Measurements from ENCODE around the gene HDAC2. TPM values are rescaled to one million over a fixed set of nuclear protein-coding genes. Genes with fewer than 3 reads are reported as not detected.
"Not testable (repeated sequence)": the region's sequence is repeated elsewhere in the genome, so short reads cannot be mapped to it uniquely, and the experiment has no call there.

HDAC2 gene
- total RNA-seq, 1 donor from 2014 or later = 125 TPM

- no peak for DNase-seq (ENCODE audit: extremely low read depth, low read depth, low spot score)
Measured at GRCh38 chr6:113976806-113977205, 5.9 kb upstream of the HDAC2 start.

DNA sequence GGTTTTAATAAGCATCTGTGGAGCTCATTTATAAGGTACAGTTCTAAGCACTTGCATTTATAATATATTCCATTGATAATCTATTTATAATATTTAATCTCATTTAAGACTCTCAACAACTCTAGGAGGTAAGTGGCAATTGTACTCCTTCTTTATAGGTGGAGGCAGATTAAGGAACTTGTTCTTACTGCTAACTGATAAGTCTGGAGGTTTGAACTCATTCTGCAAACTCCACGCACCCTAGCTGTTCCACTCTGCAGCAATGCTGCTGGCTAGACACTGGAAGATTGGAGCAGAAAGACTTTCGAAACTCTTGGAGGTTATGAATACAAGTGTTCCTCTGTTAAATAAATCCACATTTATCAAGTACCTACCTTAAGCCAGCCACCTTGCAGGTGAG lies 793 bp upstream of the HDAC2 start:
- no peak for DNase-seq (ENCODE audit: extremely low read depth, low read depth, low spot score)

GRCh38 chr6:113969888-113970804 lies 802 bp downstream of the HDAC2 start:
- DNase-seq (ENCODE audit: extremely low read depth, low read depth, low spot score) = no peak

GRCh38 chr6:113968472-113968871 lies 2.5 kb downstream of the HDAC2 start:
- DNase-seq (ENCODE audit: extremely low read depth, low read depth, low spot score) = no peak

DNA sequence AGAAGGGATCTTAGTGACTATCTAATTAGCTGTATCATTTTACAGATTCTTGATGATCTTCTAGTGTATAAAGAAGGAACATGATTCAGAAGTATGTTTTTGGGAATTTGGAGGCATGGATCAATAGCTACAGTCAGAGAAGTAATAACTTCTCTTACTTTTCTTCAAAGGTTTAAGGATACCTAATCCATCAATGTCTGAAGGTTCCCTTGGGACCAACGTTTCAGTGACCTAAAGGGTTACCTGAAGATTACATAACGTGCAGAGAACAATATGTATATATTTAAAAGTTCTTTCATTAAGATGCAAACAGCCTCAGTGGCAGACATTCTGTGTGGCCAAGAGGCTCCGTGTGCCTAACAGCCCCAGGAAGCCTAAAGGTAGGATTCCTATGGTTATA lies 3.2 kb downstream of the HDAC2 start:
- no peak for DNase-seq (ENCODE audit: extremely low read depth, low read depth, low spot score)

- DNase-seq (ENCODE audit: extremely low read depth, low read depth, low spot score) = no peak
Measured at GRCh38 chr6:113960795-113961194, 10.2 kb downstream of the HDAC2 start.

DNA sequence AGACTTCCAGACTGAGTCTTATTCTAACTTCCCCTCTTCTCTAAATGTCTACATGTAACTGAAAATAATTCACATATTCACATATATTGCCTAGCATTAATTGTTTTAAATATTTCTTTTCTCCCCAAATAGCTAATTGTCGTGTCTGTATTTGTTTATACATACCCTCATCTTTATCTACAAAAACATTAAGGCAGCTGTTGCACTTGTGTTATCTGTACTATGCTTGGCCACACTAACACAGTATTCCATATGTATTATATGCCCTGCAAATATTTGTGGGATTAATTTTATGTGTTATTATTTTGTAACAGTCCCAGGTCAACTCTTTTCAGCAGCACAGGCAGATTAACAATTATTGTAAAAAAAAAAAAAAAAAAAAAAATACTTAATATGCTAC lies 11.7 kb downstream of the HDAC2 start:
- no peak for DNase-seq (ENCODE audit: extremely low read depth, low read depth, low spot score)

DNA sequence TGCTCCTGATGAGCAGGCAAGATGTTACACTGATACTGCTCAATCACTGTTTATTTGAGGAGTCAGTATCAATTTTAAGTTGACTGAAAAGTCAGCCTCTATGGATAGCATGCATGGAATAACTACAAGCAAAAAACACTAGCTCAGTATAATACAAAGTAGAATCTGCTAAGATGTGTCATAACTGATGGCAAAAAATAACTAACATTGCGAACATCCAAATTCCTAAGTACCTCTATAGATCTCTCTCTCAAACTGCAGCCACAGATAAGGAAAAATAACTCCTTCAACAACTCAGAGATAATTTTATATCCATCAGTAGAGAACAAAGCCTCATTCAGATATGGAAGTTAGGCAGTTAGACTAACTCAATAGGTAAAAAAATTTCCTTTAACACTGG lies 16.3 kb downstream of the HDAC2 start:
- no peak for DNase-seq (ENCODE audit: extremely low read depth, low read depth, low spot score)

DNA sequence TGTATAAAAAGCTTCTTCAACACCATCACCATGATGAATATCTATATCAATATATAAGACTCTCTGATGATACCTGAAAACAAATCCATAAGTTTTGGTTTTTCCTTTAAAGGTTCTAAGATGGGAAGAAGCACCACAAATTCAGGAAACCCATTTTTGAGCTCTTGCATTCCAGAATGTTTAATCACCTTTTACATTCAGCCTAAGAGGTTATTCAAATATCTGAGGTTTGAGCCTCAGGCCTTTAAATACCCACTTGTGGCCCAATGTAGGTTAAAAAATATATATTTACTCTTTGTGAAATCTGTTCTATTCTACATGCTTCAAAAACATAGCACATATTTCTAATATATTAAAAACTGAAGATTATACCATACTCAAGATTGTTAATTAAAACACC lies 17.6 kb downstream of the HDAC2 start:
- DNase-seq (ENCODE audit: extremely low read depth, low read depth, low spot score) = no peak

- no peak for DNase-seq (ENCODE audit: extremely low read depth, low read depth, low spot score)
Measured at GRCh38 chr6:113949499-113949898, 21.4 kb downstream of the HDAC2 start.

GRCh38 chr6:113944701-113945100 lies 26.2 kb downstream of the HDAC2 start:
- no peak for DNase-seq (ENCODE audit: extremely low read depth, low read depth, low spot score)

GRCh38 chr6:113939825-113940224 lies 31.1 kb downstream of the HDAC2 start:
- DNase-seq (ENCODE audit: extremely low read depth, low read depth, low spot score) = no peak

GRCh38 chr6:113936093-113936934 lies 34.6 kb downstream of the HDAC2 start:
- DNase-seq (ENCODE audit: extremely low read depth, low read depth, low spot score) = peak; percentile 54

- no peak for DNase-seq (ENCODE audit: extremely low read depth, low read depth, low spot score)
Measured at GRCh38 chr6:113934101-113934500, 36.8 kb downstream of the HDAC2 start.

DNA sequence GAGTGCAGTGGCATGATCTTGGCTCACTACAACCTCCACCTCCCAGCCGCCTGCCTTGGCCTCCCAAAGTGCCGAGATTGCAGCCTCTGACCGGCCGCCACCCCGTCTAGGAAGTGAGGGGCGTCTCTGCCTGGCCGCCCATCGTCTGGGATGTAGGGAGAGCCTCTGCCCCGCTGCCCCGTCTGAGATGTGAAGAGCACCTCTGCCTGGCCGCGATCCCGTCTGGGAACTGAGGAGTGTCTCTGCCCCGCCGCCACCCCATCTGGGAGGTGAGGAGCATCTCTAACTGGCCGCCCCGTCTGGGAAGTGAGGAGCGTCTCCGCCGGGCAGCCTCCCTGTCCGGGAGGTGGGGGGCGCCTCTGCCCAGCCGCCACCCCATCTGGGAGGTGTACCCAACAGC lies 39.0 kb downstream of the HDAC2 start:
- not testable (repeated sequence) for DNase-seq (ENCODE audit: extremely low read depth, low read depth, low spot score)

- no peak for DNase-seq (ENCODE audit: extremely low read depth, low read depth, low spot score)
Measured at GRCh38 chr6:113930183-113930582, 40.8 kb downstream of the HDAC2 start.

GRCh38 chr6:113927001-113927400 lies 43.9 kb downstream of the HDAC2 start:
- no peak for DNase-seq (ENCODE audit: extremely low read depth, low read depth, low spot score)

GRCh38 chr6:113925378-113925777 lies 45.6 kb downstream of the HDAC2 start:
- no peak for DNase-seq (ENCODE audit: extremely low read depth, low read depth, low spot score)

DNA sequence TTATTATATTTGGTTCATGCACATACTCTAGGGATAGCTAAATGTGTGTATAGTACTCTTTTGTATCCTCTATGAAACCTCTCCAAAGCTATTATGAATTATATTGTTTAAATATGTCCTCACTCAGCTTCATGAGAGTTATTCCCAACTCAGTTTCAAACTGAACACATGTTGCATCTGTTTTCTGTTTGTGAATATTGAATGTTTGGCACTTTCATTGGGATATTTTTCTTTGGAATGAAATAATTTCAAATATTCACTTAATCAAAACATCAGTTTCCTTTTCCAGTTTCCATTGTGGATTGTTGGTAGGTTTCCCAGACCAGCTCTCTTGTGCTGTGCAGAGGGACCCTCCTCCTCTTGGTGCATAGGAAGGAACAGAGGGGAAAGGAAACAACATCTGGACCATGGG lies 46.6 kb downstream of the HDAC2 start:
- no peak for DNase-seq (ENCODE audit: extremely low read depth, low read depth, low spot score)

DNA sequence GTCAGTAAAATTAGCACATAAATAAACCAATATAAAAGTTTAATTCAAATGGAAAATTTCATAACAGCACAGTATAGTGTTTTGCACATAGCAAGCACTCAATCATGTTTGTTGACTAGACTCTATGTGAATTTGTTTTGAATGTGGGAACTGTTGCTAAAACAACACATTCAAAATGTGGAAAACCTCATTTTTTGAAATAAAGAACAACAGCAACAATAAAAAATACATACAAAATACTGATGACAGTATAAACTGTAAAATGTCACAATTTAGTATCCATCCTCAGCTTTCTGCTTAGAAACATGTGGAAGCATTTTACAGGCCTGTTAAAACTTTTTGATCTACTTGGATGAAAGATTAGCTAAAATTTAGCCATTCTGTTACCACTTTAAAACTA lies 47.4 kb downstream of the HDAC2 start:
- DNase-seq (ENCODE audit: extremely low read depth, low read depth, low spot score) = no peak

- DNase-seq (ENCODE audit: extremely low read depth, low read depth, low spot score) = no peak
Measured at GRCh38 chr6:113921299-113921904, 49.5 kb downstream of the HDAC2 start.

Data from glomerular endothelial cell (primary cell).